HCT116 (cell line): ENCODE measurements around the gene THRA. TPM values are rescaled to one million over a fixed set of nuclear protein-coding genes. Genes with fewer than 3 reads are reported as not detected.

Experiments used
- ATAC-seq: fragments of 200-7000 bp; cut with Tn5 transposase; 2 replicates; pipeline ENCODE4 v1.9.1; 2020; ENCODE audit warnings: mild to moderate bottlenecking, moderate library complexity
- BruUV-seq: library from RNA; stranded (reverse); fragments of 400-500 nt; replicated peaks from 2 replicates; lab custom pipeline; 2021; lab: Mats Ljungman, UMichigan
- CTCF ChIA-PET: fragments of 300-600 bp; sonication (Branson Sonifier 250); formaldehyde crosslinking; loops from one replicate; lab custom pipeline; 2021; ENCODE audit warnings: antibody characterized with exemption; lab: Charles Lee
- POLR2A ChIA-PET: fragments of 300-600, 350-600 bp; sonication (Branson Sonifier 250); formaldehyde crosslinking; loops from one replicate; lab custom pipeline; 2021; ENCODE audit warnings: antibody characterized with exemption; lab: Charles Lee
- RAD21 ChIA-PET, 2 experiments: fragments of 300-600 bp; sonication (Branson Sonifier 250); formaldehyde crosslinking; loops; one replicate each; lab custom pipeline; 2023; ENCODE audit warnings: low total read pairs in 2 of 2; ENCODE audit not compliant: uncharacterized antibody in 2 of 2, unreplicated experiment in 2 of 2, low non-redundant PET in 1 of 2; lab: Charles Lee
- DNase-seq: peaks from one replicate; pipeline ENCODE4 v3.0.0-alpha.2; 2010; ENCODE audit warnings: low read depth, low spot score
- H2AFZ ChIP-seq: fragments of 200-600 bp; shearing (Covaris generic), sonication (generic); 2 replicates; pipeline ENCODE4 v1.6.1; 2017; ENCODE audit warnings: low read depth, mixed run types, mixed read lengths, antibody characterized with exemption, low read length; ENCODE audit not compliant: poor library complexity, severe bottlenecking
- H3K27ac ChIP-seq: 2 replicates; pipeline ENCODE4 v1.5.1; 2012; ENCODE audit warnings: low read depth, low read length
- H3K27me3 ChIP-seq: fragments of 200-600 bp; sonication (generic); 2 replicates; pipeline ENCODE4 v1.6.1; 2016; ENCODE audit warnings: mixed run types, low read length, mixed read lengths; ENCODE audit not compliant: insufficient read depth
- H3K36me3 ChIP-seq, 2 experiments: fragments of 200-500 bp in 1 of 2; fragments of 200-600 bp in 1 of 2; sonication (Bioruptor generic) in 1 of 2; sonication (generic) in 1 of 2; 2 replicates each; pipeline versions ENCODE4 v1.5.1 to v1.6.1; 2014 to 2016; ENCODE audit warnings: low read length in 2 of 2, inconsistent platforms in 1 of 2, mixed read lengths in 1 of 2, mixed run types in 1 of 2; ENCODE audit not compliant: insufficient read depth in 2 of 2, control insufficient read depth in 1 of 2
- H3K4me1 ChIP-seq, 2 experiments: fragments of 200-600 bp in 1 of 2; sonication (generic) in 1 of 2; 2 replicates each; pipeline versions ENCODE4 v1.5.1 to v1.6.1; 2012 to 2017; ENCODE audit warnings: low read length in 2 of 2, inconsistent platforms in 1 of 2, mild to moderate bottlenecking in 1 of 2, mixed read lengths in 1 of 2, mixed run types in 1 of 2, moderate library complexity in 1 of 2; ENCODE audit not compliant: insufficient read depth in 2 of 2, control insufficient read depth in 1 of 2
- H3K4me2 ChIP-seq: fragments of 200-600 bp; sonication (generic); 2 replicates; pipeline ENCODE4 v1.6.1; 2017; ENCODE audit warnings: mixed run types, low read length, mixed read lengths
- H3K4me3 ChIP-seq, 2 experiments: fragments of 200-600 bp in 1 of 2; sonication (generic) in 1 of 2; replicated peaks in 1 of 2; 2 replicates each; pipeline ENCODE4 v1.5.1; 2011 to 2016; ENCODE audit warnings: low read length in 2 of 2, control low read depth in 1 of 2, low read depth in 1 of 2, mild to moderate bottlenecking in 1 of 2, mixed read lengths in 1 of 2, mixed run types in 1 of 2
- H3K79me2 ChIP-seq: fragments of 200-600 bp; sonication (generic); 2 replicates; pipeline ENCODE4 v1.6.1; 2017; ENCODE audit warnings: mild to moderate bottlenecking, mixed run types, low read length, moderate library complexity, mixed read lengths; ENCODE audit not compliant: insufficient read depth
- H3K9ac ChIP-seq: fragments of 200-600 bp; sonication (generic); 2 replicates; pipeline ENCODE4 v1.6.1; 2016; ENCODE audit warnings: low read length, mixed read lengths
- H3K9me2 ChIP-seq: fragments of 200-600 bp; sonication (generic), shearing (Covaris generic); 2 replicates; pipeline ENCODE4 v1.6.1; 2017; ENCODE audit warnings: mixed run types, mild to moderate bottlenecking, moderate library complexity; ENCODE audit not compliant: insufficient read depth
- H3K9me3 ChIP-seq, 2 experiments: fragments of 200-500 bp in 1 of 2; fragments of 200-600 bp in 1 of 2; sonication (Bioruptor generic) in 1 of 2; sonication (generic) in 1 of 2; 2 replicates each; pipeline ENCODE4 v1.6.1; 2014 to 2017; ENCODE audit warnings: low read length in 2 of 2, mixed read lengths in 2 of 2, inconsistent platforms in 1 of 2, low read depth in 1 of 2, mild to moderate bottlenecking in 1 of 2, mixed run types in 1 of 2, moderate library complexity in 1 of 2; ENCODE audit not compliant: control insufficient read depth in 1 of 2, insufficient read depth in 1 of 2
- H4K20me1 ChIP-seq: fragments of 200-600 bp; sonication (generic), shearing (Covaris generic); 2 replicates; pipeline ENCODE4 v1.6.1; 2017; ENCODE audit warnings: mixed run types, mild to moderate bottlenecking, moderate library complexity; ENCODE audit not compliant: insufficient read depth
- CBX3 ChIP-seq: IDR thresholded peaks from 2 replicates; pipeline ENCODE4 v1.6.1; 2012; ENCODE audit warnings: low read depth
- CEBPB ChIP-seq: IDR thresholded peaks from 2 replicates; pipeline ENCODE4 v1.6.1; 2012; ENCODE audit warnings: low read depth
- EGR1 ChIP-seq: IDR thresholded peaks from 2 replicates; pipeline ENCODE4 v1.6.1; 2012; ENCODE audit warnings: low read depth
- ELF1 ChIP-seq: IDR thresholded peaks from 2 replicates; pipeline ENCODE4 v1.6.1; 2012; ENCODE audit warnings: low read depth, borderline replicate concordance
- EZH2 ChIP-seq: fragments of 200-600 bp; sonication (generic); IDR thresholded peaks from 2 replicates; pipeline ENCODE4 v1.6.1; 2017; ENCODE audit warnings: antibody characterized with exemption, mixed run types
- EZH2phosphoT487 ChIP-seq: fragments of 200-600 bp; IDR thresholded peaks from 2 replicates; pipeline ENCODE4 v1.6.1; 2018; ENCODE audit warnings: antibody characterized with exemption, borderline replicate concordance
- FOSL1 ChIP-seq: IDR thresholded peaks from 2 replicates; pipeline ENCODE4 v1.6.1; 2012; ENCODE audit warnings: low read depth
- JUND ChIP-seq: IDR thresholded peaks from 2 replicates; pipeline ENCODE4 v1.6.1; 2012
- POLR2A ChIP-seq: IDR thresholded peaks from 2 replicates; pipeline ENCODE4 v1.7.0; 2011; ENCODE audit warnings: borderline replicate concordance; ENCODE audit not compliant: insufficient read depth, insufficient read length; ENCODE audit errors: extremely low read depth
- POLR2AphosphoS5 ChIP-seq: IDR thresholded peaks from 2 replicates; pipeline ENCODE4 v1.6.1; 2011; ENCODE audit warnings: mild to moderate bottlenecking, low read depth, low read length, moderate library complexity
- RAD21 ChIP-seq: IDR thresholded peaks from 2 replicates; pipeline ENCODE4 v1.6.1; 2012; ENCODE audit warnings: low read depth, mild to moderate bottlenecking
- SIN3A ChIP-seq: IDR thresholded peaks from 2 replicates; pipeline ENCODE4 v1.6.1; 2012; ENCODE audit warnings: low read depth
- SP1 ChIP-seq: IDR thresholded peaks from 2 replicates; pipeline ENCODE4 v1.6.1; 2012; ENCODE audit warnings: low read depth
- TCF7L2 ChIP-seq: IDR thresholded peaks from 2 replicates; pipeline ENCODE4 v1.7.0; 2011; ENCODE audit warnings: borderline replicate concordance, inconsistent platforms; ENCODE audit not compliant: insufficient read depth, insufficient read length; ENCODE audit errors: extremely low read depth
- YY1 ChIP-seq: IDR thresholded peaks from 2 replicates; pipeline ENCODE4 v1.6.1; 2011; ENCODE audit warnings: low read length, low read depth, moderate library complexity, mild to moderate bottlenecking; ENCODE audit not compliant: insufficient replicate concordance; ENCODE audit errors: extremely low read depth
- ZFX ChIP-seq: fragments of 450-650 bp; IDR thresholded peaks from 2 replicates; pipeline ENCODE4 v1.6.1; 2017
- ZNF274 ChIP-seq: fragments of 200-500 bp; sonication (Bioruptor generic); IDR thresholded peaks from 2 replicates; pipeline ENCODE4 v1.6.1; 2014; ENCODE audit warnings: mild to moderate bottlenecking, low read depth, low read length, inconsistent platforms
- intact Hi-C: fragments of 100-400 bp; cut with micrococcal nuclease; formaldehyde crosslinking; loops from 2 replicates; pipeline ENCODE4 v1.10.0; 2022
- total RNA-seq: library from RNA; stranded (reverse); gene quantifications from one replicate; pipeline ENCODE4 v1.2.1, GENCODE V29; 2021; ENCODE audit not compliant: unreplicated experiment
- TF ChIP-seq, protein P1 (sequence below): IDR thresholded peaks from 2 replicates; pipeline ENCODE4 v1.6.1; 2011; ENCODE audit warnings: mild to moderate bottlenecking, low read length, moderate library complexity; ENCODE audit not compliant: insufficient replicate concordance; ENCODE audit errors: extremely low read depth
- TF ChIP-seq, protein P2 (sequence below): IDR thresholded peaks from 2 replicates; pipeline ENCODE4 v1.6.1; 2012
- TF ChIP-seq, protein P3 (sequence below): IDR thresholded peaks from 2 replicates; pipeline ENCODE4 v1.6.1; 2012; ENCODE audit warnings: low read depth
- TF ChIP-seq, protein P4 (sequence below): IDR thresholded peaks from 2 replicates; pipeline ENCODE4 v1.6.1; 2012

The THRA gene
- total RNA-seq, 1 experiment from 2014 or later, result 23.3 TPM

DNA sequence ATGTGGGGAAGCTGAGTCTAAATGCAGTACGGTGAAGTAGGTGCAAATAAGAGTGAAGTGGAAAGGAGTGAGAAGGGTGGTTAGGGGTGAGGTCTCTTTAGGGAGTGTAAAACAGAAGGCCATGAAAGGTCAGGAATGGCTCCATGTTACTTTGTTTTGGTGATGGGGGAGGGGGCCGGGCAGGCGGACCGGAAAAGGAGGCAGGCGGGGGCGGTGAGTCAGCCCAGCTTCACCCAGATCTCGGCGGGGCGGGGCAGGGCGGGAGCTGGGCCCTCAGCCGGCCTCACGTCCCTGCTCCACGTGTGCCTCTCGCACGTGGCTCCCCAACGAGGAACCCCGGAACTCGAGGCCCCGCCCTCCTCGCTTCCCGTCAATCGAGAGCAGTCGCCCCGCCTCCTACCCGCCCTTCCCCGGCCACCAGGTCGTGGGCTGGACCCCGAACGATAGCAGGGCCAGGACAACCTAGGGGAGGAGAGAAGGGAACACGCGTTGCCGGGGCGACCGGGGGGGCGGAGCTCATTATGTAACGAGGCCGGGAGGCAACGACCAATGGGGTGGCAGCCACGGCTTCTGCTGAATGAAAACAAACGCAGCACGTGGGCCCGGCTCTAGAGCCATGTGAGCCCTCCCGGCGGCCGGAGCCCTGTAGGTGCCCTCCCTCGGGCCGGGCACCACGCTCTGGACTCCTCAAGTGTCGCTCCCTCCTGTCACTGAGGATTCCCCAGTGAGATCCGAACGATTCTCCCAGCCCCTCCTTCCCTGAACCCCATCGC, 36.3 kb downstream of the THRA start:
- BruUV-seq, result no TSS peak
- POLR2A ChIA-PET, result interaction anchor here (0.6 to 7.6 kb wide), 16 partner anchors 12 to 118 kb away, joined by 3 to 160 read pairs (median 4); partner anchors contain the start of genes CASC3, MED24, PSMD3 and THRA
- Histone ChIP-seq H3K9me2 (no peaks in the 10 kb centered on the region), H3K79me2 (peaks cover 42% of the 10 kb centered on the region), H3K9me3 (no peaks in the 10 kb centered on the region), H3K4me2 (peak overlapping the region; percentile 94), H3K4me1 (peaks cover 33 to 64% of the 10 kb centered on the region in 2 experiments), H3K9ac (peak overlapping the region; percentile 97), H3K4me3 (peak overlapping the region; percentile 76 to 86), H3K36me3 (peaks cover 29 to 40% of the 10 kb centered on the region in 2 experiments), H4K20me1 (no peaks in the 10 kb centered on the region), H3K27ac (peak overlapping the region; percentile 96), H3K27me3 (no peaks in the 10 kb centered on the region), H2AFZ (no peak overlapping the region)
- intact Hi-C loops, result no loop called here
- ATAC-seq, result peak; percentile 76
- RAD21 ChIA-PET, result interaction anchor here (0.6 to 1.2 kb wide), 4 partner anchors 13 to 23 kb away, joined by 3 read pairs; no protein-coding TSS in a partner anchor
- peak; percentile 99 for DNase-seq
- CTCF ChIA-PET, result interaction anchor here (0.7 to 4.5 kb wide), 5 partner anchors 13 to 446 kb away, joined by 3 to 69 read pairs (median 5); partner anchors contain the start of gene THRA
- TF ChIP-seq EZH2phosphoT487 (no peak), ZNF274 (no peak), EGR1 (peak; percentile 94), CBX3 (no peak), POLR2AphosphoS5 (peak; percentile 79), EZH2 (no peak), ZFX (no peak), CEBPB (no peak), POLR2A (no peak), YY1 (peak; percentile 58), SP1 (peak; percentile 94), FOSL1 (no peak; the same call in 1 of the 2 replicates), TCF7L2 (no peak), JUND (peak; percentile 86), SIN3A (peak; percentile 93), ELF1 (no peak; the same call in 1 of the 2 replicates), RAD21 (no peak)
- TF ChIP-seq, protein P1, sequence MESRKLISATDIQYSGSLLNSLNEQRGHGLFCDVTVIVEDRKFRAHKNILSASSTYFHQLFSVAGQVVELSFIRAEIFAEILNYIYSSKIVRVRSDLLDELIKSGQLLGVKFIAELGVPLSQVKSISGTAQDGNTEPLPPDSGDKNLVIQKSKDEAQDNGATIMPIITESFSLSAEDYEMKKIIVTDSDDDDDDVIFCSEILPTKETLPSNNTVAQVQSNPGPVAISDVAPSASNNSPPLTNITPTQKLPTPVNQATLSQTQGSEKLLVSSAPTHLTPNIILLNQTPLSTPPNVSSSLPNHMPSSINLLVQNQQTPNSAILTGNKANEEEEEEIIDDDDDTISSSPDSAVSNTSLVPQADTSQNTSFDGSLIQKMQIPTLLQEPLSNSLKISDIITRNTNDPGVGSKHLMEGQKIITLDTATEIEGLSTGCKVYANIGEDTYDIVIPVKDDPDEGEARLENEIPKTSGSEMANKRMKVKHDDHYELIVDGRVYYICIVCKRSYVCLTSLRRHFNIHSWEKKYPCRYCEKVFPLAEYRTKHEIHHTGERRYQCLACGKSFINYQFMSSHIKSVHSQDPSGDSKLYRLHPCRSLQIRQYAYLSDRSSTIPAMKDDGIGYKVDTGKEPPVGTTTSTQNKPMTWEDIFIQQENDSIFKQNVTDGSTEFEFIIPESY, result no peak
- TF ChIP-seq, protein P2, sequence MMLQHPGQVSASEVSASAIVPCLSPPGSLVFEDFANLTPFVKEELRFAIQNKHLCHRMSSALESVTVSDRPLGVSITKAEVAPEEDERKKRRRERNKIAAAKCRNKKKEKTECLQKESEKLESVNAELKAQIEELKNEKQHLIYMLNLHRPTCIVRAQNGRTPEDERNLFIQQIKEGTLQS, result no peak
- TF ChIP-seq, protein P3, sequence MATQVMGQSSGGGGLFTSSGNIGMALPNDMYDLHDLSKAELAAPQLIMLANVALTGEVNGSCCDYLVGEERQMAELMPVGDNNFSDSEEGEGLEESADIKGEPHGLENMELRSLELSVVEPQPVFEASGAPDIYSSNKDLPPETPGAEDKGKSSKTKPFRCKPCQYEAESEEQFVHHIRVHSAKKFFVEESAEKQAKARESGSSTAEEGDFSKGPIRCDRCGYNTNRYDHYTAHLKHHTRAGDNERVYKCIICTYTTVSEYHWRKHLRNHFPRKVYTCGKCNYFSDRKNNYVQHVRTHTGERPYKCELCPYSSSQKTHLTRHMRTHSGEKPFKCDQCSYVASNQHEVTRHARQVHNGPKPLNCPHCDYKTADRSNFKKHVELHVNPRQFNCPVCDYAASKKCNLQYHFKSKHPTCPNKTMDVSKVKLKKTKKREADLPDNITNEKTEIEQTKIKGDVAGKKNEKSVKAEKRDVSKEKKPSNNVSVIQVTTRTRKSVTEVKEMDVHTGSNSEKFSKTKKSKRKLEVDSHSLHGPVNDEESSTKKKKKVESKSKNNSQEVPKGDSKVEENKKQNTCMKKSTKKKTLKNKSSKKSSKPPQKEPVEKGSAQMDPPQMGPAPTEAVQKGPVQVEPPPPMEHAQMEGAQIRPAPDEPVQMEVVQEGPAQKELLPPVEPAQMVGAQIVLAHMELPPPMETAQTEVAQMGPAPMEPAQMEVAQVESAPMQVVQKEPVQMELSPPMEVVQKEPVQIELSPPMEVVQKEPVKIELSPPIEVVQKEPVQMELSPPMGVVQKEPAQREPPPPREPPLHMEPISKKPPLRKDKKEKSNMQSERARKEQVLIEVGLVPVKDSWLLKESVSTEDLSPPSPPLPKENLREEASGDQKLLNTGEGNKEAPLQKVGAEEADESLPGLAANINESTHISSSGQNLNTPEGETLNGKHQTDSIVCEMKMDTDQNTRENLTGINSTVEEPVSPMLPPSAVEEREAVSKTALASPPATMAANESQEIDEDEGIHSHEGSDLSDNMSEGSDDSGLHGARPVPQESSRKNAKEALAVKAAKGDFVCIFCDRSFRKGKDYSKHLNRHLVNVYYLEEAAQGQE, result no peak
- TF ChIP-seq, protein P4, sequence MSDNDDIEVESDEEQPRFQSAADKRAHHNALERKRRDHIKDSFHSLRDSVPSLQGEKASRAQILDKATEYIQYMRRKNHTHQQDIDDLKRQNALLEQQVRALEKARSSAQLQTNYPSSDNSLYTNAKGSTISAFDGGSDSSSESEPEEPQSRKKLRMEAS, result peak; percentile 99
